Measurements from ENCODE around the gene ENG.

The ENG gene

GRCh38 chr9:127771570-127772189 lies 82.8 kb downstream of the ENG start:
- DNase-seq = no peak

- peak; percentile 93 to 97 for DNase-seq
Observed at GRCh38 chr9:127770905-127771569, 83.4 kb downstream of the ENG start.

DNA sequence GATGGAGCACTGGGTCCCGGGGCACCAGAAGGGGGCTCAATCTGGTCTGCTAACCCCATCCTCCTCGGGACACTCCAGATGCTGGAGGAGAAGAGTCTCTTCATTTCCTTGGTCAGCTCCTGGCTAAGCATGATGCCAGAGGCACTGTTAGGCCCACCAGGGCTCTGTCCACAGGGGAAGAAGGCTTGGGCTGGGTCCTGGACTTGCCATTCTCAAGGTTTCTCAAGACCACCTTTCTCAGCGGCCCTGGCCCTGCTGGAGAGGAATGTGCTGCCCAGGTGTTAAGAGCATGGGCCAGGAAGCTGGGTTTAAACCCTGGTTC lies 83.9 kb downstream of the ENG start:
- DNase-seq = no peak

- DNase-seq = no peak
Observed at GRCh38 chr9:127769929-127770582, 84.4 kb downstream of the ENG start.

- no peak for DNase-seq
Observed at GRCh38 chr9:127769101-127769500, 85.4 kb downstream of the ENG start.

DNA sequence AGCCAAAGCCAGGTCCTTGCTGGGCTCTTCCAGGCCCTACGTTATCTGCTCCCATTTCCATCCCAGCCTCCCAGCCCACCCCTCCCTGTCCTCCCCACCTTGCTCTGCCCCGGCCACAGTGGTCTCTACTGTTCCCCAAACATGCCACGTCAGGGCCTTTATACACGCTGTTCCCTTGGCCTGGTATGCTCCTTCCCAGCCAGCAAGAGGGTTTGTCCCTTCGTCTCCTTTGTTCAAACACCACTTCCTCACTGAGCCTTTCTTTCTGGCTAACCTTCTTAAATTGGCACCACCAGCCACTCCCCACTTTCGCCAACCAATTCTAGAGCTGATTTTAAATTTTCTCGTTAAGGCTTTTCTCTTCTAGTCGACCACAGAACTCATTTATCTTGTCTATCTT lies 85.8 kb downstream of the ENG start:
- DNase-seq = no peak

DNA sequence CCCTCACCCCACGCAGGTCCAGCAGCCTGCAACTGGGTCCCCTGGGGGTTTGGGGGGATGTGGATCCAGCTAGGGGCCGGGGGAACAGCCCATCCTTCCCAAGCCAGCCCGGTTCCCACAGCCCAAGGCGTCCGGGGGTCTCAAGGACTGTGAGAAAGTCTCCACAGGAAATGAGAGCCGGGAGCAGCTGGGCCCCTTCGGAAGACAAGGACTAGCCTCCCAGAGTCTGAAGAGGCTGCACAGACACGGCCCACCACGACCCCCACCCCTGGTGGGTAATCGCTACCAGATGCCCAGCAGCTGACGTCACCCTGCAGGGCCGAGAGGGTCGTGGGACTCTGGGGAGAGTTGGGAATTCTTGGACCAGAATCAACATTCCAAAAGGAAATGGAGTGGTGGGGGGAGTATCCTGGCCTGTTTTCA lies 86.5 kb downstream of the ENG start:
- DNase-seq = no peak

- no peak for DNase-seq
Observed at GRCh38 chr9:127767410-127767809, 87.0 kb downstream of the ENG start.

GRCh38 chr9:127765418-127765817 lies 89.0 kb downstream of the ENG start:
- DNase-seq = no peak

Data from stimulated activated CD4-positive, alpha-beta T cell treated with anti-CD3 and anti-CD28 coated beads, Interleukin-2, amount 100 ng/mL, for 48 hours (primary cell).